Heart right ventricle (tissue), 16 donors: ENCODE data around the gene BLMH. TPM values are rescaled to one million over a fixed set of nuclear protein-coding genes. Genes with fewer than 3 reads are reported as not detected.

Experiments
- ATAC-seq, 8 donors: fragments of 200-7000 bp; cut with Tn5 transposase; one replicate each; pipeline ENCODE4 v1.9.1; 2020; ENCODE audit warnings: mild to moderate bottlenecking in 8 of 8, moderate library complexity in 8 of 8, moderate number of reproducible peaks in 1 of 8
- DNase-seq, 2 donors: peaks; one replicate each; pipeline ENCODE4 v3.0.0-alpha.2; 2020
- H3K27ac ChIP-seq, 10 donors: fragments of 200-600 bp; sonication (generic) in 2 of 10; one replicate each; pipeline versions ENCODE4 v1.5.0 to v1.8.0; 2020 to 2022; ENCODE audit warnings: mild to moderate bottlenecking in 3 of 10
- H3K27me3 ChIP-seq, 7 donors: fragments of 200-600 bp; one replicate each; pipeline ENCODE4 v1.8.0; 2021 to 2022; ENCODE audit warnings: mild to moderate bottlenecking in 2 of 7
- H3K36me3 ChIP-seq, 9 donors: fragments of 200-600 bp; sonication (generic) in 1 of 9; one replicate each; pipeline versions ENCODE4 v1.5.0 to v1.8.0; 2020 to 2022; ENCODE audit warnings: mild to moderate bottlenecking in 2 of 9
- H3K4me1 ChIP-seq, 9 donors: fragments of 200-600 bp; sonication (generic) in 1 of 9; one replicate each; pipeline versions ENCODE4 v1.5.0 to v1.8.0; 2020 to 2022; ENCODE audit warnings: mild to moderate bottlenecking in 4 of 9
- H3K4me3 ChIP-seq, 10 donors: fragments of 200-600 bp; sonication (generic) in 2 of 10; one replicate each; pipeline versions ENCODE4 v1.5.0 to v1.8.0; 2020 to 2022; ENCODE audit warnings: mild to moderate bottlenecking in 7 of 10, moderate library complexity in 2 of 10
- H3K9me3 ChIP-seq, 11 donors: fragments of 200-600 bp in 10 of 11; sonication (generic) in 2 of 11; one replicate each; pipeline versions ENCODE4 v1.5.0 to v1.8.0; 2013 to 2022; ENCODE audit warnings: mild to moderate bottlenecking in 2 of 11, control low read depth in 1 of 11, moderate library complexity in 1 of 11
- CTCF ChIP-seq, 9 donors: fragments of 200-600 bp; sonication (generic) in 2 of 9; IDR thresholded peaks; one replicate each; pipeline versions ENCODE4 v1.5.0 to v1.8.0; 2021 to 2022; ENCODE audit warnings: antibody characterized with exemption in 9 of 9, mild to moderate bottlenecking in 5 of 9, moderate library complexity in 1 of 9
- WGBS, 2 donors: extraction: QIAGEN DNeasy Blood & Tissue Kit; methylation state at CpG; one replicate each; pipeline ENCODE4 v1.1.7; 2013; ENCODE audit warnings: inconsistent platforms in 1 of 2; 5-methylcytosine and 5-hydroxymethylcytosine counted together
- intact Hi-C, 10 donors: fragments of 100-400 bp; cut with DNase I; formaldehyde crosslinking; loops; one replicate each; pipeline versions ENCODE4 v1.11.1 to v1.14.2; 2022
- polyA plus RNA-seq, 2 donors: library from polyadenylated mRNA; stranded (reverse); fragments of 200-250 nt; gene quantifications; one replicate each; pipeline ENCODE4 v1.2.3, GENCODE V29; 2013
- total RNA-seq, 10 donors: library from RNA; stranded (reverse); fragmentation: NEBNext Ultra II Directional in 3 of 10; extraction: Animal tissue kit (Norgen Biotek cat#: 25700) in 3 of 10; gene quantifications; one replicate each; pipeline versions ENCODE4 v1.2.1 to v1.2.4, GENCODE V29; 2021 to 2023
- donor health status: Arrhythmogenic right ventricular cardiomyopathy.
- donor health status: ischemic (EF 13 %, LVEDD 7.1; RV severe dilation, severe dysfunction).
- donor health status: healthy with polysubstance abuse.
- donor health status: DM: no; HTN: yes; CAD: no.
- donor health status: DM: no; HTN: no; CAD: no.
- donor health status: ischemic (EF 25% LVEDD 6.9; RV normal size, moderate dysfunction).
- donor health status: ischemic (EF 25% LVEDD 5.7; RV mildly dilated, moderate dysfunction).
- donor health status: healthy.
- donor health status: DM: yes; HTN: yes; CAD: no.
- donor health status: Ischemic cardiomyopathy.
- donor health status: ischemic (EF 35%, LVEDD 5.7; RV mildly dilated, moderate dysfunction).
- donor health status: nonischemic (EF 11% LVEDD 7.7; RV severe dilation, severe dysfunction).
- donor health status: DM: yes; HTN: yes; CAD: no.
- donor health status: PGD.
- donor health status: ischemic (EF 29% LVEDD 5.4; RV normal size, mild dysfunction).
- donor health status: nonischemic (EF 23%, LVEDD 6.1; RV moderate dilation, normal function).

Gene BLMH
- total and polyA plus RNA-seq, 12 donors: 9.6 to 22.2 (median 15.7) TPM

- no peak overlapping the region for H3K27ac ChIP-seq
- no peak overlapping the region for H3K4me3 ChIP-seq
- 98 to 100% methylated on average over 1 of the region's 1 CpG for WGBS, 2 donors
These were observed 25.0 kb upstream of the BLMH start for GRCh38 chr17:30316736-30317135.

GRCh38 chr17:30315106-30315505 is 23.4 kb upstream of the BLMH start:
- ATAC-seq: no peak
- Histone ChIP-seq H3K9me3 (no peaks in the 10 kb centered on the region), H3K27me3 (no peaks in the 10 kb centered on the region), H3K4me1 (no peaks in the 10 kb centered on the region), H3K27ac (no peak overlapping the region), H3K36me3 (no peaks in the 10 kb centered on the region), H3K4me3 (no peak overlapping the region)
- intact Hi-C loops: loop anchor here in 1 of 10 donors (5.0 kb wide), 1 partner anchor 48 kb away; no protein-coding TSS in a partner anchor
- TF ChIP-seq CTCF (IDR thresholded peaks at IDR 0.05): no peak
- WGBS, 2 donors: 58 to 75% methylated on average over 2 of the region's 2 CpGs
- no peak for DNase-seq

More at GRCh38 chr17:30316736-30317135, 25.0 kb upstream of the BLMH start:
- no peaks in the 10 kb centered on the region for H3K4me1 ChIP-seq
- ATAC-seq (no peak), DNase-seq (no peak)
- H3K27me3 ChIP-seq: peaks cover 0 to 5% (median 0%) of the 10 kb centered on the region in 7 donors
- TF ChIP-seq CTCF (IDR thresholded peaks at IDR 0.05): no peak
- H3K9me3 ChIP-seq: no peaks in the 10 kb centered on the region
- no peaks in the 10 kb centered on the region for H3K36me3 ChIP-seq
- intact Hi-C loops: loop anchor here in 1 of 10 donors (5.0 kb wide), 1 partner anchor 49 kb away; no protein-coding TSS in a partner anchor

GRCh38 chr17:30314474-30314873 is 22.7 kb upstream of the BLMH start:
- no peak overlapping the region for H3K4me3 ChIP-seq
- 54 to 59% methylated on average over 1 of the region's 1 CpG for WGBS, 2 donors
- no peak for TF ChIP-seq CTCF (IDR thresholded peaks at IDR 0.05)

GRCh38 chr17:30312226-30312625 is 20.5 kb upstream of the BLMH start:
- no peak for DNase-seq
- H3K4me1 ChIP-seq: no peaks in the 10 kb centered on the region
- no peak for TF ChIP-seq CTCF (IDR thresholded peaks at IDR 0.05)
- no peaks in the 10 kb centered on the region for H3K27me3 ChIP-seq
- 78 to 88% methylated on average over 2 of the region's 2 CpGs for WGBS, 2 donors
- no peak for ATAC-seq
- intact Hi-C loops: no loop called here
- no peaks in the 10 kb centered on the region for H3K36me3 ChIP-seq
- no peak overlapping the region for H3K27ac ChIP-seq
- H3K9me3 ChIP-seq: no peaks in the 10 kb centered on the region
- no peak overlapping the region for H3K4me3 ChIP-seq

More at GRCh38 chr17:30314474-30314873, 22.7 kb upstream of the BLMH start:
- no peak overlapping the region for H3K27ac ChIP-seq
- H3K9me3 ChIP-seq: no peaks in the 10 kb centered on the region
- no peak for DNase-seq
- no peak for ATAC-seq
- intact Hi-C loops: no loop called here
- no peaks in the 10 kb centered on the region for H3K36me3 ChIP-seq
- no peaks in the 10 kb centered on the region for H3K4me1 ChIP-seq
- no peaks in the 10 kb centered on the region for H3K27me3 ChIP-seq
